SK-N-SH (cell line): ENCODE results near the gene NCOA5.

Experiments used
- CTCF ChIP-seq: fragments of 200-600 bp; sonication (generic); IDR thresholded peaks from 2 replicates; pipeline ENCODE4 v1.6.1; 2017; ENCODE audit warnings: antibody characterized with exemption, mild to moderate bottlenecking, moderate library complexity
- FOSL2 ChIP-seq: IDR thresholded peaks from 2 replicates; pipeline ENCODE4 v1.4.0; 2012; ENCODE audit warnings: low read depth, mild to moderate bottlenecking, moderate library complexity, borderline replicate concordance
- IRF3 ChIP-seq: fragments of 150-350 bp; IDR thresholded peaks from 2 replicates; pipeline ENCODE4 v1.6.1; 2016; ENCODE audit warnings: mild to moderate bottlenecking, low read depth, low read length
- NRF1 ChIP-seq: IDR thresholded peaks from 2 replicates; pipeline ENCODE4 v1.6.1; 2012; ENCODE audit warnings: low read depth, mild to moderate bottlenecking, low read length
- POLR2AphosphoS5 ChIP-seq: IDR thresholded peaks from 2 replicates; pipeline ENCODE4 v1.6.1; 2012; ENCODE audit warnings: low read depth, low read length
- RAD21 ChIP-seq: IDR thresholded peaks from 2 replicates; pipeline ENCODE4 v1.6.1; 2012; ENCODE audit warnings: mild to moderate bottlenecking, low read length
- REST ChIP-seq: IDR thresholded peaks from 2 replicates; pipeline ENCODE4 v1.6.1; 2012; ENCODE audit warnings: mild to moderate bottlenecking, low read depth, low read length, moderate library complexity
- YY1 ChIP-seq: IDR thresholded peaks from 2 replicates; pipeline ENCODE4 v1.4.0; 2012; ENCODE audit warnings: low read depth, mild to moderate bottlenecking

GRCh38 chr20:46081074-46081473 lies 8.7 kb downstream of the NCOA5 start:
- TF ChIP-seq REST (no peak), CTCF (no peak), NRF1 (no peak), POLR2AphosphoS5 (no peak), FOSL2 (no peak), IRF3 (no peak), YY1 (no peak), RAD21 (no peak)
